Progenitor cell of endocrine pancreas (in vitro differentiated cells): Measurements from ENCODE around the gene PITPNC1. TPM values are rescaled to one million over a fixed set of nuclear protein-coding genes. Genes with fewer than 3 reads are reported as not detected.
"Not testable (repeated sequence)": the region's sequence is repeated elsewhere in the genome, so short reads cannot be mapped to it uniquely, and the experiment has no call there.

Source experiments
- DNase-seq: peaks from one replicate; pipeline ENCODE4 v3.0.0; 2021; ENCODE audit warnings: low spot score; ENCODE audit not compliant: unreplicated experiment
- H3K27ac Mint-ChIP-seq: 2 replicates; pipeline ENCODE4 v1.8.0; 2021; ENCODE audit warnings: mild to moderate bottlenecking, moderate library complexity, mixed read lengths
- H3K27me3 Mint-ChIP-seq: 2 replicates; pipeline ENCODE4 v1.8.0; 2021; ENCODE audit warnings: mixed read lengths
- H3K36me3 Mint-ChIP-seq: 2 replicates; pipeline ENCODE4 v1.8.0; 2022; ENCODE audit warnings: mixed read lengths; ENCODE audit not compliant: insufficient read depth
- H3K4me1 Mint-ChIP-seq: 2 replicates; pipeline ENCODE4 v1.8.0; 2021; ENCODE audit warnings: low read depth, mixed read lengths
- H3K4me3 Mint-ChIP-seq: 2 replicates; pipeline ENCODE4 v1.8.0; 2021; ENCODE audit warnings: low read depth, mild to moderate bottlenecking, moderate library complexity, mixed read lengths
- H3K9me3 Mint-ChIP-seq: 2 replicates; pipeline ENCODE4 v1.8.0; 2021; ENCODE audit warnings: low read depth, mixed read lengths
- total RNA-seq: library from RNA; stranded (reverse); gene quantifications from 2 replicates; pipeline ENCODE4 v1.2.1, GENCODE V29; 2021
- TF ChIP-seq, protein P1 (sequence below): fragments of 200-600 bp; sonication (generic); IDR thresholded peaks from one replicate; pipeline ENCODE4 v1.5.0; 2021; ENCODE audit warnings: antibody characterized with exemption, mild to moderate bottlenecking; ENCODE audit not compliant: unreplicated experiment

PITPNC1 gene
- total RNA-seq, 1 donor from 2014 or later, result 53.2 TPM

DNA sequence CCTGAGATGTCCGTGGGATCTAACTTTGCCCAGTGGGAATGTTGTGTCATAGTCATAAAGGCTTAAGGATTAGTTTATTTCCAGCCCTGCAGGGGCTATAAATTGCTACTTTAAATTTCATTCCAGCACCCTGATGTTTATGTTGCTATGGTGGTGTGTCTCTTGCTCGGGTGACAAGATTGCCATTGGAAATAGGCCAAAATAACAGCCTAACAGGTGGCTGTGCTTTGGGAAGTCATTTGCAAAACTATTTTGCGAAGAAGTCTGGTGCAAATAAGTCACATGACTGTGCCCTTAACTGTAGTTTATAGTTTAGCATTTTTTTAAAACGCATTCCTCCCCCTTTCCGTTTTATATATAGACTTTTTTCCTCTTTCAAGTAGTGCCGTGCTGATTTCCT is 23.1 kb downstream of the PITPNC1 start:
- DNase-seq, result no peak
- TF ChIP-seq, protein P1, sequence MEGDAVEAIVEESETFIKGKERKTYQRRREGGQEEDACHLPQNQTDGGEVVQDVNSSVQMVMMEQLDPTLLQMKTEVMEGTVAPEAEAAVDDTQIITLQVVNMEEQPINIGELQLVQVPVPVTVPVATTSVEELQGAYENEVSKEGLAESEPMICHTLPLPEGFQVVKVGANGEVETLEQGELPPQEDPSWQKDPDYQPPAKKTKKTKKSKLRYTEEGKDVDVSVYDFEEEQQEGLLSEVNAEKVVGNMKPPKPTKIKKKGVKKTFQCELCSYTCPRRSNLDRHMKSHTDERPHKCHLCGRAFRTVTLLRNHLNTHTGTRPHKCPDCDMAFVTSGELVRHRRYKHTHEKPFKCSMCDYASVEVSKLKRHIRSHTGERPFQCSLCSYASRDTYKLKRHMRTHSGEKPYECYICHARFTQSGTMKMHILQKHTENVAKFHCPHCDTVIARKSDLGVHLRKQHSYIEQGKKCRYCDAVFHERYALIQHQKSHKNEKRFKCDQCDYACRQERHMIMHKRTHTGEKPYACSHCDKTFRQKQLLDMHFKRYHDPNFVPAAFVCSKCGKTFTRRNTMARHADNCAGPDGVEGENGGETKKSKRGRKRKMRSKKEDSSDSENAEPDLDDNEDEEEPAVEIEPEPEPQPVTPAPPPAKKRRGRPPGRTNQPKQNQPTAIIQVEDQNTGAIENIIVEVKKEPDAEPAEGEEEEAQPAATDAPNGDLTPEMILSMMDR, result no peak
- Mint-ChIP-seq H3K9me3 (peaks cover 6% of the 10 kb centered on the region), H3K4me1 (peaks cover 2% of the 10 kb centered on the region), H3K4me3 (no peak overlapping the region), H3K27me3 (no peaks in the 10 kb centered on the region), H3K27ac (no peak overlapping the region), H3K36me3 (peaks cover 21% of the 10 kb centered on the region)

DNA sequence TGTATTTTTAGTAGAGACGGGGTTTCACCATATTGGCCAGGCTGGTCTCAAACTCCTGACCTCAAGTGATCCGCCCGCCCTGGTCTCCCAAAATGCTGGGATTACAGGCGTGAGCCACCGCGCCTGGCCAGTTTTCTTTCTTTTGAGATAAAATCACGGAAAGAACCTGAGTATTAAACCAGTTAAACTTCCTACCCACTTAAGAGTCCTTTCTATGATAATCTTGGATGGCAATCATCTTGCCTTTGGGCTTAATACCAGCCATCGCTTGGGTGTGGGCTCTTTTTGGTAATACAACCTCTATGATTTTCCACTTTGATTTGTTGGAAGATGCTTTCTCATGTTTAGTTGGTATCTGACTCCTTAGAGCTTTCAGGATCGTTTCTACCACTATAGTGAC is 24.0 kb downstream of the PITPNC1 start:
- DNase-seq, result no peak

DNA sequence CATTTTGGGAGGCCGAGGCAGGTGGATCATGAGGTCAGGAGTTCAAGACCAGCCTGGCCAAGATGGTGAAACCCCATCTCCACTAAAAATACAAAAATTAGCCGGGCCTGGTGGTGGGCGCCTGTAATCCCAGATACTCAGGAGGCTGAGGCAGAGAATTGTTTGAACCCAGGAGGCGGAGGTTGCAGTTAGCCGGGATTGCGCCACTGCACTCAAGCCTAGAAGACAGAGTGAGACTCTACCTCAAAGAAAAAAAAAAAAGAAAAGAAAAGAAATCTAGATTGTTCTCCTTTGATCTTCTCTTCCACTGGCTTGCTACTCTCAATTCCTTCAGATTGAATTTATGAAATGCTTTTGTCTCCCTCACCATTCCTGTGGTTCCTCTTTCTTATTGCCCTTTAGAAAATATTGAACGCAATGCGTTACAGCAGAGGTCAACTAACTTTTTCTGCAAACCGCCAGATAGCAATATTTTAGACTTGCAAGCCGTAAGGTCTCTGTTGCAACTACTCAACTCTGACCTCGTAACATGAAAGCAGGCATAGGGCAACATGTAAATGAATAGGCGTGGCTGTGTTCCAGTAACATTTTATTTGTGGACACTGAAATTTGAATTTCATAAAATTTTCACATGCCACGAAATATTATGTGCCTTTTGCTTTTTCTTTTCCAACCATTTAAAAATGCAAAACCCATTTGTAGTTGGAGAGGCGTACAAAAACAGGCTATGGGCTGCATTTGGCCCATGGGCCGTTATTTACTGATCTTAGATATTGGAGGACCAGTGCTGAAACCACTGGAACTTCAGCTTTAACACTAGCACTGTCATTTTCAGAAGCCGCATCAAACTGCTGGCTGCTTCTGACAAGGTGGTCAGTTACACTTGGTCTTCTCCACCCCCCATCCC is 24.8 kb downstream of the PITPNC1 start:
- H3K4me3 Mint-ChIP-seq, result no peak overlapping the region
- H3K27ac Mint-ChIP-seq, result no peak overlapping the region
- H3K4me1 Mint-ChIP-seq, result peaks cover 2% of the 10 kb centered on the region
- peaks cover 20% of the 10 kb centered on the region for H3K36me3 Mint-ChIP-seq
- no peaks in the 10 kb centered on the region for H3K27me3 Mint-ChIP-seq
- peaks cover 6% of the 10 kb centered on the region for H3K9me3 Mint-ChIP-seq
- no peak for DNase-seq
- TF ChIP-seq, protein P1, result no peak

More for the DNA sequence above, 24.0 kb downstream of the PITPNC1 start:
- H3K36me3 Mint-ChIP-seq, result peaks cover 20% of the 10 kb centered on the region
- TF ChIP-seq, protein P1, result no peak
- no peak overlapping the region for H3K27ac Mint-ChIP-seq
- H3K4me1 Mint-ChIP-seq, result peaks cover 2% of the 10 kb centered on the region
- no peak overlapping the region for H3K4me3 Mint-ChIP-seq
- H3K27me3 Mint-ChIP-seq, result no peaks in the 10 kb centered on the region
- peaks cover 6% of the 10 kb centered on the region for H3K9me3 Mint-ChIP-seq

DNA sequence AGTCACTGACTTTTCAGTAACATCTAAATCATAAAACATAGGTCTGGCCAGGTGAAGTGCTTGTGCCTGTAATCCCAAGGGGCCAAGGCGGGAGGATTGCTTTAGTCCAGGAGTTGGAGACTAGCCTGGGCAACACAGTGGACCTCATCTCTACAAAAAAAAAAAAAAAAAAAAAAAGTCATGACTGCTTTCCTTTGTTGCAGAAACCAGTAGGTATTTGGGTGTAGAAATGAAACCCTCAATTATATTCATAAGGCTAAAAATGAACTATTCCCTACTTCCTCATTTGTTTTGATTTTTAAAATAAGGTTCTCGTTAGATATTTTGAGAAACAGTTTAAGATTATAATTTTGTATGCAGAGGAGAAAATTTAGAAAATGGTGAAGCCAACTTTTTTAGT is 26.0 kb downstream of the PITPNC1 start:
- H3K4me3 Mint-ChIP-seq, result no peak overlapping the region
- DNase-seq, result no peak
- no peaks in the 10 kb centered on the region for H3K27me3 Mint-ChIP-seq
- peaks cover 2% of the 10 kb centered on the region for H3K4me1 Mint-ChIP-seq
- TF ChIP-seq, protein P1, result no peak
- peaks cover 4% of the 10 kb centered on the region for H3K9me3 Mint-ChIP-seq
- H3K27ac Mint-ChIP-seq, result no peak overlapping the region
- peaks cover 15% of the 10 kb centered on the region for H3K36me3 Mint-ChIP-seq

DNA sequence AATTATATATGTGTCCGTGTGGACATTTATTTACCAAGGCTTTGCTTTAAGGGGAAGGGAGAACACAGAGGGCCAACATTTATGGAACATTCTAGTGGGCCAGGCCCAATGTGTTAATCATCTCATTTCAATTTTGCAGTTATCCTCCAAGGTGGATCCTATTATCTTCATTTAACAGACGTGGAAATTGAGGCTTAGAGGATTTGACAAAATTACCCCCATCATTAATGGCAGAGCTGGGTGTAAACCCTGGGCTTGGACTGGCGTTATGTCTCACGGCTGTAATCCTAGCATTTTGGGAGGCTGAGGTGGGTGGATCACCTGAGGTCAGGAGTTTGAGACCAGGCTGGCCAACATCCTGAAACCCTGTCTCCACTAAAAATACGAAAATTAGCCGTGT is 26.4 kb downstream of the PITPNC1 start:
- Mint-ChIP-seq H3K27ac (no peak overlapping the region), H3K4me1 (peaks cover 2% of the 10 kb centered on the region), H3K4me3 (no peak overlapping the region)

DNA sequence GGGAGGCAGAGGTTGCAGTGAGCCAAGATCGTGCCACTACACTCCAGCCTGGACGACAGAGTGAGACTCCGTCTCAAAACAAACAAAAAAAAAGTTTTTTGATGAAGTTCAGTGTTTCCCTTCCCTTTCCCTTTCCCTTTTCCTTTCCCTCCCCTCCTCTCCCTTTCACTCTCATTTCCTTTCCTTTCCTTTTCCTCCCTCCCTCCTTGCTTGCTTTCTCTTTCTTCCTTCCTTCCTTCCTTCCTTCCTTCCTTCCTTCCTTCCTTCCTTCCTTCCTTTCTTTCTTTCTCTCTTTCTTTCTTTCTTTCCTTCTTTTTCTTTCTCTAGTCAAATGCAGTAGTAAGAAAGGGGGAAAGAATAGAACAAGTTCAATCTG is 31.4 kb downstream of the PITPNC1 start:
- H3K4me1 Mint-ChIP-seq, DNase-seq, H3K9me3 Mint-ChIP-seq, H3K27me3 Mint-ChIP-seq, H3K27ac Mint-ChIP-seq, H3K4me3 Mint-ChIP-seq: not testable (repeated sequence)
- H3K36me3 Mint-ChIP-seq, result peaks cover 10% of the 10 kb centered on the region

More for the DNA sequence above, 26.4 kb downstream of the PITPNC1 start:
- Mint-ChIP-seq H3K9me3 (peaks cover under 1% of the 10 kb centered on the region), H3K27me3 (no peaks in the 10 kb centered on the region), H3K36me3 (peaks cover 11% of the 10 kb centered on the region)
- TF ChIP-seq, protein P1, result no peak
- no peak for DNase-seq
